GM19043 (cell line): ENCODE measurements around the gene SPIB.
"Not testable (repeated sequence)": the region's sequence is repeated elsewhere in the genome, so short reads cannot be mapped to it uniquely, and the experiment has no call there.

Experiments used
- ATAC-seq: cut with Tn5 transposase; IDR thresholded peaks from one replicate; pipeline ENCODE4 v1.9.1; 2021; ENCODE audit warnings: low read depth; ENCODE audit not compliant: unreplicated experiment

Gene SPIB

GRCh38 chr19:50390295-50390694 is 28.4 kb upstream of the SPIB start:
- not testable (repeated sequence) for ATAC-seq

GRCh38 chr19:50390952-50391351 is 27.8 kb upstream of the SPIB start:
- ATAC-seq = not testable (repeated sequence)

GRCh38 chr19:50392759-50393158 is 26.0 kb upstream of the SPIB start:
- no peak for ATAC-seq

DNA sequence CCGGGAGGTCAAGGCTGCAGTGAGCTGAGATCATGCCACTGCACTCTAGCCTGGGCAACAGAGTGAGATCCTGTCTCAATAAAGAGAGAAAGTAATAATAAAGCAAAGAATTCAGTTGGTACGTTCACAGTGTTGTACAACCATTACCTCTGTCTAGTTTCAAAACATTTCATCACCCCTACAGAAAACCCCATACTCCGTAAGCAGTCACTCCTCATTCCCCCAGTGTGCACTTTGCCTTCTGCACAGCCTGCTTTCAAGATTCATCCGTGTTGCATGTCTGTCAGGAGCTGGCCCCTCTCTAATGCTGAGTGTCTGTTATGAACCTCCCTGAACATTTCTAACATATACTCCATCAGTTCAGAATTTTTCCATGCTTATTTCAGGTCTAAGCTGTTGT is 25.1 kb upstream of the SPIB start:
- no peak for ATAC-seq

- no peak for ATAC-seq
Measured at GRCh38 chr19:50394017-50394416, 24.7 kb upstream of the SPIB start.

- no peak for ATAC-seq
Measured at GRCh38 chr19:50398675-50399367, 19.9 kb upstream of the SPIB start.

DNA sequence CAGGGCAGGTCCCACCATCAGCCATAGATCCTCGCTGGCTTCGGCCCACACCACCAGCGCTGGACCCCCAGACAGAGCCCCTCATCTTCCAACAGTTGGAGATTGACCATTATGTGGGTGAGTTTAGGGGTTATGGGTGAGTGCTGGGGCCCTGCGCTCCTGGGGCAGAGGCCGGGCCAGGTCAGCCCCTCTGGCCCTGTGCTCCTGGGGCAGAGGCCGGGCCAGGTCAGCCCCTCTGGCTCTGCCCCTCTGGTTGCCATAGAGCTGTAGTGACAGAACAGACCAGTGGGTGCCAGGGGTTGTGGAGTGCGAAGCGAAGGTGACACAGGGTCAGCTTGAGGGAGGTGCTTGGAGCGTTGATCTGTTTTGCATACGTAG is 19.4 kb upstream of the SPIB start:
- no peak for ATAC-seq

GRCh38 chr19:50401605-50402450 is 16.9 kb upstream of the SPIB start:
- no peak for ATAC-seq

DNA sequence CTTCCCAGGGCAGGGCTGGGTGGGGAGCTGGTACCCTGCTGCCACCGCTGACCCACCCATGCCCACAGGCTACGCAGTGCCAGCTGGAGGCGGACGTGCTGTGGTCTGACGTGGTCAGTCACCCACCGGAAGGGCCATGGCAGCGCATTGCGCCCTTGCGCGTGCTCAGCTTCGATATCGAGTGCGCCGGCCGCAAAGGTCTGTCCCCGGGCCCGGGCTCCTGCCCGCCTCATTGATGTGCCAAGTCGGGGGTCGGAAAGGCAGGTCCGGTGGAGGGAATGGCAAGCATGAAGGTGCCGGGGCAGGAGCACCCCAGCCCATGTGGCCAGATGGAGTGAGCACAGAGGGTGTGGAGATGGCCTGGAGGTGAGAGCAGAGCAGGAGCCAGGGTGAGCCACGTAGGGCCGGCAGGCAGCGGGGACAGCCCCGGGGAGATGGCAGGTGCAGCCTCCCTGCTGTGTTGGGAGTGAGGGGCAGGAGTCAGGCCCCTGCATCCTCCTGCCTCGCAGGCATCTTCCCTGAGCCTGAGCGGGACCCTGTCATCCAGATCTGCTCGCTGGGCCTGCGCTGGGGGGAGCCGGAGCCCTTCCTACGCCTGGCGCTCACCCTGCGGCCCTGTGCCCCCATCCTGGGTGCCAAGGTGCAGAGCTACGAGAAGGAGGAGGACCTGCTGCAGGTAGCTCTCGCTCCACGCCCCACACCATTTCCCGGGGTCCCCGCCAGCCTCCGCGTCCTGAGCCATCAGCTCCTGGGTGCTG is 16.0 kb upstream of the SPIB start:
- no peak for ATAC-seq

- ATAC-seq = no peak
Measured at GRCh38 chr19:50406156-50406820, 12.4 kb upstream of the SPIB start.

DNA sequence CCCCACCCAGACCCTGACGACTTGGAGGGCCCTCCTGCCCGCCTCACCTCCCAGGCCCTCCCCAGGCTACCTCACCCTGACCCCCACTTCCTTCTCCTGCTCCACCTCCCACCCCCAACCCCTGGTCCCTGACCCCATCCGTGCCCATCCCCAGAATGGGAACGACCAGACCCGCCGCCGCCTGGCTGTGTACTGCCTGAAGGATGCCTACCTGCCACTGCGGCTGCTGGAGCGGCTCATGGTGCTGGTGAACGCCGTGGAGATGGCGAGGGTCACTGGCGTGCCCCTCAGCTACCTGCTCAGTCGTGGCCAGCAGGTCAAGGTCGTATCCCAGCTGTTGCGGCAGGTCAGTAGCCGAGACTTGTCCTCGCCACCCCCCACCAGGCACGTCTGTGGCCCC is 11.9 kb upstream of the SPIB start:
- ATAC-seq = no peak

DNA sequence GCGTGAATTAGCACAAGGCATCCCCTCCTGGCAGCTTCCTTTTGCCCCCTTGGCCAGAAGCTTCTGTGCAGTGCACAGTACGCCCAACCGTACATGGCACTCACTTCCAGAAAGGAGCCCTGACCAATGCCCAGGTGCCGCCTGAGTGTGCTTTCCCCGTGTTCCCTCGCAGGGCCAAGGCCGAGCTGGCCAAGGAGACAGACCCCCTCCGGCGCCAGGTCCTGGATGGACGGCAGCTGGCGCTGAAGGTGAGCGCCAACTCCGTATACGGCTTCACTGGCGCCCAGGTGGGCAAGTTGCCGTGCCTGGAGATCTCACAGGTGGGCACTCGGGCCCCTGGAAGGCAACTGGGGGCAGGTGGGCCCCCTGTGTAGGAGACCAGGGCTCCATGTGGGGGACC is 9.4 kb upstream of the SPIB start:
- ATAC-seq = no peak

GRCh38 chr19:50410109-50410508 is 8.6 kb upstream of the SPIB start:
- ATAC-seq = no peak

DNA sequence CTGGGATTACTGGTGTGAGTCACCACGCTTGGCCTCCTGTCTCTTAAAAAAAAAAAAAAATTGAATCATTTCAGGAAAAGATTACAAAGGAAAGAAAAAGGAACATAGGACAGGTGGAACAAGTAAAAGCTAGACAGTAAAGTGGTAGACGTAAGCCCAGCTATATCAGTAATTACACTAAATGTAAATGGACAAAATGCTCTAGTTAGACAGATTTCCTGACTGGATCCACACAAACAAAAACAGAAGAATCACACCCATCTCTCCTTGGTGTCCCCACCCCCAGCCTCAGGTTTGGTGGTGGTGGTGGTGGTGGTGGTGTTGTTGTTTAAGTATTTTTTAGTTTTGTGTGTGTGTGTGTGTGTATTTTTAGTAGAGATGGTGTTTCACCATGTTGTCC is 6.3 kb upstream of the SPIB start:
- no peak for ATAC-seq

GRCh38 chr19:50413096-50413495 is 5.6 kb upstream of the SPIB start:
- no peak for ATAC-seq

GRCh38 chr19:50413531-50413930 is 5.2 kb upstream of the SPIB start:
- no peak for ATAC-seq

GRCh38 chr19:50414864-50415660 is 3.7 kb upstream of the SPIB start:
- peak; percentile 14 for ATAC-seq

GRCh38 chr19:50415661-50416033 is 3.1 kb upstream of the SPIB start:
- ATAC-seq = peak; percentile 47

DNA sequence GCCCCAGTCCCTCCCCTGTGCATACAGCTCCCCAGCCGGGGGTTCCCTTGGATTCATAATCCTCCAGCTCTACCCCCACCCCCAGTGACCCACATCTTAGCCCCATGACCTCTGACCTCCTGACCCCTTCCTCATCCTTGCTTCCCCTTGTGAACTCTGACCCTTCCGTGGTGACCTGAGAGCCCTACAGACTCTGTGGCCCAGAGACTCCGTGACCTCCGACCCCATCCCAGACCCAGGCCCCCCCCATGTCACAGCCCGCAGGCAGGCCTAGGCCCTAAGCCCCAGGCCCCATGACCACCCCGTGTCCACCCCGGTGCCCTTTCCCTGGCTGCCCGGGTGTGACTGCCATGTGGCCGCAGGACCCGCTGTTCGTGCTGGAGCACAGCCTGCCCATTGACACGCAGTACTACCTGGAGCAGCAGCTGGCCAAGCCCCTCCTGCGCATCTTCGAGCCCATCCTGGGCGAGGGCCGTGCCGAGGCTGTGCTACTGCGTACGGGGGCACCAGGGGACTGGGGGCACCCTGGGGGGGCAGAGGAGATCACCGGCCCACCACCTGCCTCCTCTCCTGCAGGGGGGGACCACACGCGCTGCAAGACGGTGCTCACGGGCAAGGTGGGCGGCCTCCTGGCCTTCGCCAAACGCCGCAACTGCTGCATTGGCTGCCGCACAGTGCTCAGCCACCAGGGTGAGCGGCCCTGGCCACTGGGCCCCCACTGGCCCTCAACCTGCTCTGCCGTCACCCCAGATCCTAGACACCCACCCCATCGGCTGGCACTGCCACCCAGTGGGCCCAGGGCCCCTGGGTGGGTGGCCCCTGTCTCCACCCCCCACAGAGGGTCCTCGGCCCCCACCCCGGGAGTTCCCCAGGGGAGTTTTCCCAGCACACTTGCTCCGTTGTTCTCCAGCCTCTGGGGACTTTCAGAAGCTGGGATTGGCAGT is 2.4 kb upstream of the SPIB start:
- no peak for ATAC-seq
